A673 (cell line): ENCODE results near the gene KIF7. TPM values are rescaled to one million over a fixed set of nuclear protein-coding genes. Genes with fewer than 3 reads are reported as not detected.

Experiments
- BruUV-seq: library from RNA; stranded (reverse); fragments of 400-500 nt; replicated peaks from 2 replicates; lab custom pipeline; 2021; lab: Mats Ljungman, UMichigan
- CTCF ChIA-PET: fragments of 300-600 bp; sonication (Branson Sonifier 250); formaldehyde crosslinking; loops from one replicate; lab custom pipeline; 2022; ENCODE audit warnings: antibody characterized with exemption; lab: Charles Lee
- POLR2A ChIA-PET: fragments of 300-600 bp; sonication (Branson Sonifier 250); formaldehyde crosslinking; loops from one replicate; lab custom pipeline; 2022; ENCODE audit warnings: antibody characterized with exemption; ENCODE audit not compliant: low non-redundant PET; lab: Charles Lee
- DNase-seq: peaks from one replicate; pipeline ENCODE4 v3.0.0-alpha.2; 2015; ENCODE audit warnings: low spot score
- H3K27ac ChIP-seq: fragments of 200-600 bp; sonication (generic); 2 replicates; pipeline ENCODE4 v1.5.1; 2016; ENCODE audit warnings: mixed run types, low read depth, mild to moderate bottlenecking, mixed read lengths, antibody characterized with exemption, low read length; ENCODE audit not compliant: poor library complexity, severe bottlenecking
- H3K27me3 ChIP-seq: fragments of 200-600 bp; sonication (generic); replicated peaks from 2 replicates; pipeline ENCODE4 v1.6.1; 2017; ENCODE audit warnings: mixed run types, low read depth, mild to moderate bottlenecking, mixed read lengths, antibody characterized with exemption, low read length; ENCODE audit not compliant: insufficient read depth, poor library complexity
- H3K36me3 ChIP-seq: fragments of 200-600 bp; sonication (generic); 2 replicates; pipeline ENCODE4 v1.6.1; 2016; ENCODE audit warnings: mixed run types, mild to moderate bottlenecking, mixed read lengths, antibody characterized with exemption, low read length; ENCODE audit not compliant: insufficient read depth, poor library complexity, severe bottlenecking
- H3K4me1 ChIP-seq: fragments of 200-600 bp; sonication (generic); 2 replicates; pipeline ENCODE4 v1.6.1; 2017; ENCODE audit warnings: mixed run types, mild to moderate bottlenecking, mixed read lengths, antibody characterized with exemption, low read length; ENCODE audit not compliant: insufficient read depth, poor library complexity, severe bottlenecking
- H3K4me3 ChIP-seq: fragments of 200-600 bp; sonication (generic); 2 replicates; pipeline ENCODE4 v1.5.1; 2016; ENCODE audit warnings: low read depth, mixed run types, mild to moderate bottlenecking, mixed read lengths, low read length; ENCODE audit not compliant: poor library complexity, severe bottlenecking
- H3K9me3 ChIP-seq: fragments of 200-600 bp; sonication (generic); 2 replicates; pipeline ENCODE4 v1.6.1; 2016; ENCODE audit warnings: mixed run types, low read depth, mild to moderate bottlenecking, mixed read lengths, antibody characterized with exemption, low read length; ENCODE audit not compliant: poor library complexity, severe bottlenecking
- EZH2 ChIP-seq: fragments of 200-600 bp; sonication (generic); IDR thresholded peaks from 2 replicates; pipeline ENCODE4 v1.6.1; 2017; ENCODE audit warnings: borderline replicate concordance, low read depth, mild to moderate bottlenecking, mixed read lengths, antibody characterized with exemption, low read length; ENCODE audit not compliant: poor library complexity, severe bottlenecking
- intact Hi-C: fragments of 100-400 bp; cut with micrococcal nuclease; formaldehyde crosslinking; loops from one replicate; pipeline ENCODE4 v1.10.0; 2022; ENCODE audit not compliant: unreplicated experiment
- total RNA-seq: library from RNA; stranded (reverse); gene quantifications from 2 replicates; pipeline ENCODE4 v1.2.3, GENCODE V29; 2021
- TF ChIP-seq, protein P1 (sequence below): fragments of 300-800, 200-600 bp; sonication (generic); conservative IDR thresholded peaks from 2 replicates; pipeline ENCODE4 v1.5.1; 2017; ENCODE audit warnings: low read depth, mild to moderate bottlenecking, antibody characterized with exemption, low read length, moderate library complexity, mixed read lengths

KIF7 gene
- total RNA-seq, 1 experiment from 2014 or later, result 9.5 TPM

DNA sequence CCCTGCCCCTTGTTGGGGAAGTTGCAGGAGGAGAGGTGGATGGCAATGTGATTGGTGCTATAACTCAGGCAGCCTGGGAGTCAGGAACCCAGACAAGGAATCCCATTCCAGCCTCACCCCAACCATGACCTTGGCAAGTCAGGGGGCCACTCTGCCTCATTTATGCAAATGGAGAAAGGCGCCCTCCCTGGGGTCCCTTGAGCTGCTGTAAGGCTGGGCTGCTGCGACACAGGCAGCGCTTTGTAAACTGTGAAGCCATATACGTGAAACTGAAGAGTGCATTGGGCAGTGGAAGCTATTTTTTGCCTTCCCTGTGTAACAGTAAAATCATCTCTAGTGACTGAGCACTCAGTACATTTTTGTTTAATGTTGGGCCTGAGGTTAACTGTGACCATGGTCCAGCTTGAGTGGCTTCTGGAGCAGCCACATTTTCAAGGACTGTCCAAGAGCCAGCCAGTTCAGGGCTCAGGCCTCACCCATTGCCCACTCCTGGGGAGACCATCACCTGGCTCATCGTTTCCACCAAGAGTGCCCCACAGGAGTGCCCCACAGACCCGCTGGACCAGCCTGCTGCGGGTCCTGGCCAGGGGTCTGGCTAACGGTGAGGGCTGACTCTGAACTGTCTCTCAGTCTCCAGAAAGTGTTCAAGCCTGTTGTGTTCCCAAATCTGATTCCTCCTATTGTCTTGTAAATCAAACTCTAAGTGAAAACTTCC, 27.9 kb downstream of the KIF7 start:
- Histone ChIP-seq H3K36me3 (peaks cover 98% of the 10 kb centered on the region), H3K4me1 (no peaks in the 10 kb centered on the region), H3K9me3 (no peaks in the 10 kb centered on the region), H3K4me3 (no peak overlapping the region), H3K27ac (no peak overlapping the region), H3K27me3 (no peaks in the 10 kb centered on the region)
- TF ChIP-seq, protein P1, sequence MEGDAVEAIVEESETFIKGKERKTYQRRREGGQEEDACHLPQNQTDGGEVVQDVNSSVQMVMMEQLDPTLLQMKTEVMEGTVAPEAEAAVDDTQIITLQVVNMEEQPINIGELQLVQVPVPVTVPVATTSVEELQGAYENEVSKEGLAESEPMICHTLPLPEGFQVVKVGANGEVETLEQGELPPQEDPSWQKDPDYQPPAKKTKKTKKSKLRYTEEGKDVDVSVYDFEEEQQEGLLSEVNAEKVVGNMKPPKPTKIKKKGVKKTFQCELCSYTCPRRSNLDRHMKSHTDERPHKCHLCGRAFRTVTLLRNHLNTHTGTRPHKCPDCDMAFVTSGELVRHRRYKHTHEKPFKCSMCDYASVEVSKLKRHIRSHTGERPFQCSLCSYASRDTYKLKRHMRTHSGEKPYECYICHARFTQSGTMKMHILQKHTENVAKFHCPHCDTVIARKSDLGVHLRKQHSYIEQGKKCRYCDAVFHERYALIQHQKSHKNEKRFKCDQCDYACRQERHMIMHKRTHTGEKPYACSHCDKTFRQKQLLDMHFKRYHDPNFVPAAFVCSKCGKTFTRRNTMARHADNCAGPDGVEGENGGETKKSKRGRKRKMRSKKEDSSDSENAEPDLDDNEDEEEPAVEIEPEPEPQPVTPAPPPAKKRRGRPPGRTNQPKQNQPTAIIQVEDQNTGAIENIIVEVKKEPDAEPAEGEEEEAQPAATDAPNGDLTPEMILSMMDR, result no peak
- TF ChIP-seq EZH2, result no peak
- POLR2A ChIA-PET, result no interaction called here
- CTCF ChIA-PET, result no interaction called here
- no TSS peak for BruUV-seq
- no peak for DNase-seq
- intact Hi-C loops, result no loop called here

DNA sequence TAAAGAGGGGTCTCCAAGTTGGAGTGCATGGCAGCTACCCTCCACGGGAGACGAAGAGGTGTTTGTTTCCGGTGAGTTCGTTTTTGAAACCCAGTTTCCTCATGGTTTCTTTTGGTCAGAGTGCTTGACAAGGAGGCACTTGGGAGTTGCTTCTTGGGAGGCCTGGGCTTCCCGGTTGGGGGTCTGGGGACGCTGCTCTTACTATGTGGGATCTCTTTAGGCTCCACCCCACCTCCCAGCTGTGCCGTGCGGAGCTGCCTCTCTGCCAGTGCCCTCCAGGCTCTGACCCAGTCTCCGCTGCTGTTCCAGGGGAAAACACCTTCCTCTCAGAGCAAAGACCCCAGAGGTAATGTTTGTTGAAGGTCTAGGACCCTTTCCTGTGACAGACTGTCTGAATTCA, 29.6 kb downstream of the KIF7 start:
- no TSS peak for BruUV-seq
- no peak for DNase-seq
- intact Hi-C loops, result no loop called here
- CTCF ChIA-PET, result no interaction called here
- Histone ChIP-seq H3K27ac (no peak overlapping the region), H3K9me3 (no peaks in the 10 kb centered on the region), H3K27me3 (no peaks in the 10 kb centered on the region), H3K4me1 (no peaks in the 10 kb centered on the region), H3K4me3 (no peak overlapping the region), H3K36me3 (peaks cover 97% of the 10 kb centered on the region)
- POLR2A ChIA-PET, result no interaction called here
- TF ChIP-seq, protein P1, result no peak
- TF ChIP-seq EZH2, result no peak

DNA sequence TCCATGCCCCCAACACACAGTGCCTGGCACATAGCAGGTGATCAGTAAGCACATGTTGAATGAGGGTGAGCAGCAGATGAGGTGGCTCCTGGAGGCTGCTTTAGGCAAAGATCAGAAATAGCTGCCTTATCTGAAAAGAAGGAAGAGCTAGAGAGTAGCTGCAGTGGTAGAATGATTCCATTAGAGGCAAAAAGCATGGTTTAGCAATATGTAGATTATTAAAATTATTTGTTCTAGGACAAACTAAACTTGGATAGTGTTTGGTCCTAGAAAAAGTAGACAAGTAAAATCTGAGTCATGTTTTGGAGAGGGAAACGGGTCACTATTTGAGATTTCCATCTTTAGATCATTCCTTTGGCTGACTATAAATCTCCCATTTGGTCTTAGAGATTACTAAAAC, 32.1 kb downstream of the KIF7 start:
- BruUV-seq, result no TSS peak
- no peak overlapping the region for H3K27ac ChIP-seq
- no peak for TF ChIP-seq EZH2
- TF ChIP-seq, protein P1, result no peak
- intact Hi-C loops, result no loop called here
- no peaks in the 10 kb centered on the region for H3K4me1 ChIP-seq
- POLR2A ChIA-PET, result no interaction called here
- no peak for DNase-seq
- no peaks in the 10 kb centered on the region for H3K27me3 ChIP-seq
- H3K9me3 ChIP-seq, result no peaks in the 10 kb centered on the region
- CTCF ChIA-PET, result no interaction called here
- no peak overlapping the region for H3K4me3 ChIP-seq
- peaks cover 98% of the 10 kb centered on the region for H3K36me3 ChIP-seq
